ENCODE measurements around the gene SP9. TPM values are rescaled to one million over a fixed set of nuclear protein-coding genes. Genes with fewer than 3 reads are reported as not detected.

Gene SP9
- total RNA-seq, 1 experiment from 2014 or later, result not detected

DNA sequence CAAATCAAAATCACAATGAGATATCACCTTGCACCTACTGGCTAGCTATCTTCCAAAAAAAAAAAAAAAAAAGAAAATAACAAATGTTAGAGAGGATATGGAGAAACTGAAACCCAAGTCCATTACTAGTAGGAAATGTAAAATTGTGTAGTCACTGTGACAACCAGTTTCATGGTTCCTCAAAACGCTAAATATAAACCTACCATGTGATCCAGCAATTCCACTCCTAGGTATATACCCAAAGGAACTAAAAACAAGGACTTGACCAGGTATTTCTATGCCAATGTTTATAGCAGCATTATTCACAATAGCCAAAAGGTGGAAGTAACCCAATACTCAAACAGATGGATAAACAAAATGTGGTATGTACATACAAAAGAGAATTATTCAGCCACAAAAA lies 49.0 kb downstream of the SP9 start:
- Mint-ChIP-seq H3K36me3 (ENCODE audit: insufficient read depth in 1 of 3, low read depth in 3 of 3) (peaks cover 2 to 14% (median 8%) of the 10 kb centered on the region in 3 experiments; a peak in 5 of 7 replicates), H3K27me3 (ENCODE audit: low read depth) (no peaks in the 10 kb centered on the region), H3K4me1 (no peaks in the 10 kb centered on the region), H3K4me3 (no peak overlapping the region), H3K9me3 (no peaks in the 10 kb centered on the region), H3K27ac (no peak overlapping the region)
- Histone ChIP-seq H2BK15ac (ENCODE audit: low read depth, low read length) (no peak overlapping the region), H3K18ac (ENCODE audit: insufficient read length, low read depth, low read length) (no peak overlapping the region), H3K79me2 (ENCODE audit: insufficient read depth, low read length) (no peaks in the 10 kb centered on the region), H3K23me2 (ENCODE audit: insufficient read length, low read depth, low read length, poor library complexity, severe bottlenecking) (no peaks in the 10 kb centered on the region), H2BK12ac (ENCODE audit: insufficient read length, low read depth, low read length) (no peak overlapping the region), H3T11ph (ENCODE audit: low read length) (no peak overlapping the region), H3K4ac (ENCODE audit: low read depth, low read length) (no peak overlapping the region), H3K4me1 (ENCODE audit: insufficient read depth, low read length) (no peaks in the 10 kb centered on the region), H4K20me1 (ENCODE audit: control insufficient read depth, insufficient read depth, insufficient read length) (no peaks in the 10 kb centered on the region), H4K8ac (replicated peaks; ENCODE audit: insufficient read length, low read depth, low read length) (no peak overlapping the region), H2BK120ac (ENCODE audit: low read depth, low read length, poor library complexity, severe bottlenecking) (no peak overlapping the region), H3K23ac (ENCODE audit: insufficient read length, low read depth, low read length) (no peak overlapping the region), H3K27ac (ENCODE audit: insufficient read length, low read depth, low read length) (no peak overlapping the region), H2AK5ac (ENCODE audit: insufficient read length, low read length) (no peak overlapping the region), H2BK5ac (ENCODE audit: insufficient read length, low read length) (no peak overlapping the region), H4K5ac (ENCODE audit: insufficient read length, low read depth, low read length) (no peak overlapping the region), H3K56ac (ENCODE audit: insufficient read length, low read depth, low read length) (no peak overlapping the region), H3K4me2 (ENCODE audit: insufficient read depth, insufficient read length, low read length) (no peak overlapping the region), H4K91ac (ENCODE audit: insufficient read length, low read depth, low read length) (no peak overlapping the region), H3K79me1 (ENCODE audit: insufficient read depth, low read depth, low read length, poor library complexity, severe bottlenecking) (no peaks in the 10 kb centered on the region), H3K27me3 (ENCODE audit: insufficient read depth, low read length) (no peaks in the 10 kb centered on the region), H2BK20ac (ENCODE audit: low read depth, low read length, poor library complexity, severe bottlenecking) (no peak overlapping the region), H2AFZ (ENCODE audit: low read length) (no peak overlapping the region), H3K14ac (ENCODE audit: insufficient read depth, low read length) (no peak overlapping the region), H3K9ac (ENCODE audit: extremely low read depth, insufficient read length, low read length) (no peak overlapping the region), H3K9me3 (ENCODE audit: control insufficient read depth, low read depth, low read length) (no peaks in the 10 kb centered on the region)
- DNase-seq, result no peak
- no CpG with 5 or more reads among the region's 1 CpG for WGBS (ENCODE audit: extremely low coverage, insufficient read length, low lambda C conversion rate)
- TF ChIP-seq, protein P1, sequence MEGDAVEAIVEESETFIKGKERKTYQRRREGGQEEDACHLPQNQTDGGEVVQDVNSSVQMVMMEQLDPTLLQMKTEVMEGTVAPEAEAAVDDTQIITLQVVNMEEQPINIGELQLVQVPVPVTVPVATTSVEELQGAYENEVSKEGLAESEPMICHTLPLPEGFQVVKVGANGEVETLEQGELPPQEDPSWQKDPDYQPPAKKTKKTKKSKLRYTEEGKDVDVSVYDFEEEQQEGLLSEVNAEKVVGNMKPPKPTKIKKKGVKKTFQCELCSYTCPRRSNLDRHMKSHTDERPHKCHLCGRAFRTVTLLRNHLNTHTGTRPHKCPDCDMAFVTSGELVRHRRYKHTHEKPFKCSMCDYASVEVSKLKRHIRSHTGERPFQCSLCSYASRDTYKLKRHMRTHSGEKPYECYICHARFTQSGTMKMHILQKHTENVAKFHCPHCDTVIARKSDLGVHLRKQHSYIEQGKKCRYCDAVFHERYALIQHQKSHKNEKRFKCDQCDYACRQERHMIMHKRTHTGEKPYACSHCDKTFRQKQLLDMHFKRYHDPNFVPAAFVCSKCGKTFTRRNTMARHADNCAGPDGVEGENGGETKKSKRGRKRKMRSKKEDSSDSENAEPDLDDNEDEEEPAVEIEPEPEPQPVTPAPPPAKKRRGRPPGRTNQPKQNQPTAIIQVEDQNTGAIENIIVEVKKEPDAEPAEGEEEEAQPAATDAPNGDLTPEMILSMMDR (conservative IDR thresholded peaks at IDR 0.05), result no peak
